GM12878 (cell line): ENCODE data around the gene DPH7. TPM values are rescaled to one million over a fixed set of nuclear protein-coding genes. Genes with fewer than 3 reads are reported as not detected.

Source experiments
- ATAC-seq: fragments of 200-7000 bp; cut with Tn5 transposase; 3 replicates; pipeline ENCODE4 v1.9.1; 2020; ENCODE audit warnings: mild to moderate bottlenecking, moderate library complexity
- BruUV-seq: library from RNA; stranded (reverse); fragments of 400-500 nt; replicated peaks from 2 replicates; lab custom pipeline; 2021; lab: Mats Ljungman, UMichigan
- CTCF ChIA-PET: fragments of 300-600 bp; sonication (Branson Sonifier 250); formaldehyde crosslinking; extraction: SDS; loops from one replicate; lab custom pipeline; 2021; ENCODE audit warnings: inconsistent platforms; lab: Yijun Ruan, JAX
- POLR2A ChIA-PET: fragments of 350-600 bp; formaldehyde crosslinking; extraction: SDS; loops from one replicate; lab custom pipeline; 2021; ENCODE audit warnings: inconsistent platforms; lab: Charles Lee
- RAD21 ChIA-PET: fragments of 300-600 bp; sonication (Branson Sonifier 250); formaldehyde crosslinking; loops from one replicate; lab custom pipeline; 2023; ENCODE audit warnings: antibody characterized with exemption; ENCODE audit not compliant: unreplicated experiment; lab: Charles Lee
- SMC1A ChIA-PET: fragments of 300-600 bp; sonication (Branson Sonifier 250); formaldehyde crosslinking; loops from one replicate; lab custom pipeline; 2023; ENCODE audit not compliant: unreplicated experiment, uncharacterized antibody; lab: Charles Lee
- DNase-seq: peaks from one replicate; pipeline ENCODE4 v3.0.0-alpha.2; 2011; ENCODE audit warnings: low read depth, low spot score
- FAIRE-seq: peaks from 3 replicates; lab custom pipeline; 2011; peaks lifted over from hg19 to GRCh38; lab: Jason Lieb, UNC
- H2AFZ ChIP-seq: 2 replicates; pipeline ENCODE4 v1.6.0; 2011; ENCODE audit warnings: low read depth, low read length, control low read depth; ENCODE audit not compliant: control insufficient read depth
- H3K27ac ChIP-seq: 2 replicates; pipeline ENCODE4 v1.5.1; 2011; ENCODE audit warnings: control low read depth; ENCODE audit not compliant: control insufficient read depth, insufficient read depth
- H3K27me3 ChIP-seq, 2 experiments: replicated peaks in 1 of 2; 2 replicates each; pipeline versions ENCODE4 v1.6.0 to v1.6.1; 2011; ENCODE audit warnings: low read length in 1 of 2; ENCODE audit not compliant: control insufficient read depth in 2 of 2, insufficient read depth in 2 of 2
- H3K36me3 ChIP-seq, 2 experiments: 2 replicates each; pipeline ENCODE4 v1.5.1; 2011; ENCODE audit warnings: low read length in 1 of 2; ENCODE audit not compliant: control insufficient read depth in 2 of 2, insufficient read depth in 2 of 2
- H3K4me1 ChIP-seq: 2 replicates; pipeline ENCODE4 v1.6.1; 2011; ENCODE audit warnings: mild to moderate bottlenecking, low read length, moderate library complexity, mixed read lengths; ENCODE audit not compliant: control insufficient read depth, insufficient read depth
- H3K4me2 ChIP-seq: 2 replicates; pipeline ENCODE4 v1.6.0; 2011; ENCODE audit warnings: control low read depth; ENCODE audit not compliant: control insufficient read depth, insufficient read depth
- H3K4me3 ChIP-seq: fragments of 200-600 bp; sonication (generic); 2 replicates; pipeline ENCODE4 v1.5.1; 2016
- H3K79me2 ChIP-seq: 2 replicates; pipeline ENCODE4 v1.6.0; 2011; ENCODE audit warnings: low read length; ENCODE audit not compliant: control insufficient read depth, insufficient read depth
- H3K9ac ChIP-seq: 2 replicates; pipeline ENCODE4 v1.8.0; 2011; ENCODE audit warnings: low read length, control low read depth, mixed read lengths; ENCODE audit not compliant: control insufficient read depth, insufficient read depth
- H3K9me3 ChIP-seq: replicated peaks from 3 replicates; pipeline ENCODE4 v1.5.1; 2011; ENCODE audit warnings: mild to moderate bottlenecking, low read length; ENCODE audit not compliant: control insufficient read depth, insufficient read depth
- H4K20me1 ChIP-seq: 2 replicates; pipeline ENCODE4 v1.6.0; 2011; ENCODE audit not compliant: control insufficient read depth, insufficient read depth
- ASH2L ChIP-seq: fragments of 300-600, 200-600 bp; sonication (generic); IDR thresholded peaks from 2 replicates; pipeline ENCODE4 v1.6.1; 2017; ENCODE audit warnings: low read depth, mild to moderate bottlenecking, borderline replicate concordance
- CBX5 ChIP-seq: sonication (generic); IDR thresholded peaks from 2 replicates; pipeline ENCODE4 v1.6.1; 2016; ENCODE audit warnings: low read depth, moderate library complexity, mild to moderate bottlenecking, inconsistent platforms
- GATAD2B ChIP-seq: fragments of 450-650 bp; conservative IDR thresholded peaks from 2 replicates; pipeline ENCODE4 v1.6.1; 2017; ENCODE audit warnings: low read depth, mild to moderate bottlenecking, moderate library complexity
- NFYB ChIP-seq: IDR thresholded peaks from 2 replicates; pipeline ENCODE4 v1.6.1; 2011; ENCODE audit warnings: low read depth, mild to moderate bottlenecking, low read length, improper control_type of control experiment, moderate library complexity; ENCODE audit not compliant: insufficient read depth
- RBBP5 ChIP-seq: fragments of 200-600 bp; sonication (generic); conservative IDR thresholded peaks from 2 replicates; pipeline ENCODE4 v1.6.1; 2016
- ZNF207 ChIP-seq: fragments of 450-650 bp; IDR thresholded peaks from 2 replicates; pipeline ENCODE4 v1.6.1; 2014; ENCODE audit warnings: antibody characterized with exemption, mild to moderate bottlenecking, borderline replicate concordance
- WGBS: methylation state at CpG from one replicate; pipeline ENCODE4 v1.1.6; 2016; ENCODE audit warnings: low lambda C conversion rate; ENCODE audit not compliant: insufficient replicate concordance, insufficient coverage; ENCODE audit errors: missing lambda C conversion rate; 5-methylcytosine and 5-hydroxymethylcytosine counted together
- in situ Hi-C: fragments of 300-500 bp; cut with MboI; formaldehyde crosslinking; loops from 9 replicates; pipeline ENCODE4 v1.14.3; 2018; ENCODE audit warnings: mixed read lengths
- intact Hi-C: fragments of 100-400 bp; cut with micrococcal nuclease; formaldehyde crosslinking; loops from one replicate; pipeline ENCODE4 v1.14.2; 2022; ENCODE audit not compliant: unreplicated experiment
- polyA plus RNA-seq, 11 experiments: library from polyadenylated mRNA; depleted of rRNA in 4 of 11; unstranded in 6 of 11; stranded (reverse) in 5 of 11; fragments of >200 nt; fragmentation: Nextera tagmentation in 4 of 11; fragmentation: Illumina TruSeq in 1 of 11; extraction: Ambion mirVana in 4 of 11; extraction: Trizol in 1 of 11; gene quantifications; 1 replicate in 1 of 11; 2 replicates in 10 of 11; pipeline versions ENCODE4 v1.2.1 to v1.2.3, GENCODE V29; 2011 to 2016; ENCODE audit warnings: inconsistent platforms in 2 of 11, missing spikeins in 2 of 11, low read depth in 1 of 11
- total RNA-seq, 4 experiments: library from RNA; depleted of rRNA in 3 of 4; stranded (reverse); fragments of >200 nt in 3 of 4; fragmentation: Illumina TruSeq in 1 of 4; extraction: Trizol in 1 of 4; gene quantifications; 2 replicates each; pipeline versions ENCODE4 v1.2.1 to v1.2.3, GENCODE V29; 2013 to 2021
- TF ChIP-seq, protein P1 (sequence below): fragments of 450-650 bp; formaldehyde crosslinking; IDR thresholded peaks from 2 replicates; pipeline ENCODE4 v1.4.0; 2022; ENCODE audit warnings: mild to moderate bottlenecking, moderate library complexity
- TF ChIP-seq, protein P2 (sequence below): IDR thresholded peaks from 2 replicates; pipeline ENCODE4 v1.6.1; 2011; ENCODE audit warnings: borderline replicate concordance, low read depth, mild to moderate bottlenecking, moderate library complexity, low read length; ENCODE audit not compliant: insufficient read depth, poor library complexity, severe bottlenecking

Gene DPH7
- total and polyA plus RNA-seq, 10 of the 15 experiments (the other 5 are each of a cell fraction or from before 2014, with no cell fraction given): 8.7 to 40.0 (median 28.1) TPM

DNA sequence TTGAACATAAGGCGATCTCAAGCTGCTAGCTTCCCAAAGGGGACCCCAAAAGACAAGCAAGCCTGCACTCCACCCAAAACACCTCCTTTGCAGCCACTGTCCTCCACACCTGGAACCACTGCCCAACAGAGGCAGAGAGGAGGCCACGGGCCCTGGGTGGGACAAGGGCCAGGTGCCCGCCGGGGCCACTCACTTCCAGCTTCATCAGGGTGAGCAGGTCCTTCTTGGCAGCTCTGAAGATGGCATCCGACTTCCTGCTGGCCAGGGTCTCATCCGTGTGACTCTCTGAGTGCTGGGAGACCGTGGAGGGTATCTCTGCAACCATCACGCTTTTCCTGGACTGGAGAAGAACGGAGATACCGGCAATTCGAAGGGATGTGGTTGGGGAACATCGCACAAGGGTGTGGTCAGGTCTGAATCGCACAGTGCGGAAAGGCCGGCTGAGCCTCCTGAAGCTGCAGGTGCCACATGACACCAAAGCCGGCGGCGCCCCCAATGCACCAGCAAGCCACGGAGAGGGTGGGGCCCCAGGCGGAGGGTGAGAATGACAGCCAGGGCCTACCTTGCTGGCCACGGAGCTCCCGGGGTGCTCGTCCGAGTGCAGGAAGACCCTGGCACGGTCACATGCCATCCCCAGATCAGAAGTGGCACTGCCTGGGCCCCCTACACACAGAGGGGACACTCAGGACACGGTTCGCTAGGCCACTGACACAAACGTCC is 73.1 kb downstream of the DPH7 start:
- ChIA-PET POLR2A (interaction anchor here (0.6 to 0.7 kb wide), 3 partner anchors 91 to 1346 kb away, joined by 4 to 9 read pairs (median 5); no protein-coding TSS in a partner anchor), CTCF (no interaction called here), SMC1A (no interaction called here), RAD21 (no interaction called here)
- no peaks in the 10 kb centered on the region for H3K4me1 ChIP-seq
- TF ChIP-seq RBBP5: no peak
- TF ChIP-seq, protein P1, sequence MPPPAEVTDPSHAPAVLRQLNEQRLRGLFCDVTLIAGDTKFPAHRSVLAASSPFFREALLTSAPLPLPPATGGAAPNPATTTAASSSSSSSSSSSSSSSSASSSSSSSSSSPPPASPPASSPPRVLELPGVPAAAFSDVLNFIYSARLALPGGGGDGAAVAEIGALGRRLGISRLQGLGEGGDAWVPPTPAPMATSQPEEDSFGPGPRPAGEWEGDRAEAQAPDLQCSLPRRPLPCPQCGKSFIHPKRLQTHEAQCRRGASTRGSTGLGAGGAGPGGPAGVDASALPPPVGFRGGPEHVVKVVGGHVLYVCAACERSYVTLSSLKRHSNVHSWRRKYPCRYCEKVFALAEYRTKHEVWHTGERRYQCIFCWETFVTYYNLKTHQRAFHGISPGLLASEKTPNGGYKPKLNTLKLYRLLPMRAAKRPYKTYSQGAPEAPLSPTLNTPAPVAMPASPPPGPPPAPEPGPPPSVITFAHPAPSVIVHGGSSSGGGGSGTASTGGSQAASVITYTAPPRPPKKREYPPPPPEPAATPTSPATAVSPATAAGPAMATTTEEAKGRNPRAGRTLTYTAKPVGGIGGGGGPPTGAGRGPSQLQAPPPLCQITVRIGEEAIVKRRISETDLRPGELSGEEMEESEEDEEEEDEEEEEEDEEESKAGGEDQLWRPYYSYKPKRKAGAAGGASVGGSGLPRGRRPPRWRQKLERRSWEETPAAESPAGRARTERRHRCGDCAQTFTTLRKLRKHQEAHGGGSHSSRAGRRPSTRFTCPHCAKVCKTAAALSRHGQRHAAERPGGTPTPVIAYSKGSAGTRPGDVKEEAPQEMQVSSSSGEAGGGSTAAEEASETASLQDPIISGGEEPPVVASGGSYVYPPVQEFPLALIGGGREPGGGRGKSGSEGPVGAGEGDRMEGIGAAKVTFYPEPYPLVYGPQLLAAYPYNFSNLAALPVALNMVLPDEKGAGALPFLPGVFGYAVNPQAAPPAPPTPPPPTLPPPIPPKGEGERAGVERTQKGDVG (CRISPR knock-in tag): no peak
- TF ChIP-seq, protein P2, sequence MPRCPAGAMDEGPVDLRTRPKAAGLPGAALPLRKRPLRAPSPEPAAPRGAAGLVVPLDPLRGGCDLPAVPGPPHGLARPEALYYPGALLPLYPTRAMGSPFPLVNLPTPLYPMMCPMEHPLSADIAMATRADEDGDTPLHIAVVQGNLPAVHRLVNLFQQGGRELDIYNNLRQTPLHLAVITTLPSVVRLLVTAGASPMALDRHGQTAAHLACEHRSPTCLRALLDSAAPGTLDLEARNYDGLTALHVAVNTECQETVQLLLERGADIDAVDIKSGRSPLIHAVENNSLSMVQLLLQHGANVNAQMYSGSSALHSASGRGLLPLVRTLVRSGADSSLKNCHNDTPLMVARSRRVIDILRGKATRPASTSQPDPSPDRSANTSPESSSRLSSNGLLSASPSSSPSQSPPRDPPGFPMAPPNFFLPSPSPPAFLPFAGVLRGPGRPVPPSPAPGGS: no peak
- no peak for TF ChIP-seq GATAD2B
- TF ChIP-seq CBX5: no peak
- no peak for TF ChIP-seq NFYB
- TF ChIP-seq ZNF207: no peak
- TF ChIP-seq ASH2L: no peak
- H3K4me2 ChIP-seq: no peak overlapping the region
- H3K79me2 ChIP-seq: no peaks in the 10 kb centered on the region
- H3K9me3 ChIP-seq: no peaks in the 10 kb centered on the region; the same call in 2 of the 3 replicates
- intact Hi-C loops: no loop called here
- no TSS peak for BruUV-seq
- no peak overlapping the region for H3K9ac ChIP-seq
- no peaks in the 10 kb centered on the region for H3K36me3 ChIP-seq
- ATAC-seq (no peak), DNase-seq (no peak), FAIRE-seq (no peak)
- H4K20me1 ChIP-seq: no peaks in the 10 kb centered on the region
- H2AFZ ChIP-seq: no peak overlapping the region
- H3K4me3 ChIP-seq: no peak overlapping the region
- H3K27ac ChIP-seq: no peak overlapping the region
- no peaks in the 10 kb centered on the region; a peak in 1 of 4 replicates for H3K27me3 ChIP-seq
- 69% methylated on average over 28 of the region's 28 CpGs for WGBS
- in situ Hi-C loops: no loop called here

Other genes starting within 250 kb of the DPH7 start
Only the 7 nearest of the 9 such genes appear.
- gene ENTPD8, start 137.6 kb downstream of the DPH7 start, total RNA-seq (2014; rRNA removed): not detected in 2 replicates
- not detected in 2 replicates for gene ENTPD8, start 137.6 kb downstream of the DPH7 start, total RNA-seq (2014; rRNA removed; fragmentation: Illumina TruSeq; extraction: Trizol)
- not detected in 2 replicates for gene ENTPD8, start 137.6 kb downstream of the DPH7 start, total RNA-seq (2021)
- gene ENTPD8, start 137.6 kb downstream of the DPH7 start, polyA plus RNA-seq (2011; rRNA removed): not detected in 2 replicates
- gene ENTPD8, start 137.6 kb downstream of the DPH7 start, polyA plus RNA-seq (2014; fragmentation: Illumina TruSeq; extraction: Trizol): not detected in 2 replicates
- not detected for gene ENTPD8, start 137.6 kb downstream of the DPH7 start, polyA plus RNA-seq (2014; fragmentation: Nextera tagmentation; extraction: Ambion mirVana)
- gene ENTPD8, start 137.6 kb downstream of the DPH7 start, polyA plus RNA-seq (2014; rRNA removed): not detected in 2 replicates
- not detected for gene ENTPD8, start 137.6 kb downstream of the DPH7 start, polyA plus RNA-seq (2016; fragmentation: Nextera tagmentation; extraction: Ambion mirVana)
- 18.8 and 23.1 TPM in 2 replicates for gene NSMF, start 119.6 kb downstream of the DPH7 start, total RNA-seq (2014; rRNA removed)
- 12.1 and 14.1 TPM in 2 replicates for gene NSMF, start 119.6 kb downstream of the DPH7 start, total RNA-seq (2014; rRNA removed; fragmentation: Illumina TruSeq; extraction: Trizol)
- 35.1 and 37.2 TPM in 2 replicates for gene NSMF, start 119.6 kb downstream of the DPH7 start, total RNA-seq (2021)
- gene NSMF, start 119.6 kb downstream of the DPH7 start, polyA plus RNA-seq (2011; rRNA removed): 17.9 and 26.2 TPM in 2 replicates
- 12.8 and 13.3 TPM in 2 replicates for gene NSMF, start 119.6 kb downstream of the DPH7 start, polyA plus RNA-seq (2014; fragmentation: Illumina TruSeq; extraction: Trizol)
- gene NSMF, start 119.6 kb downstream of the DPH7 start, polyA plus RNA-seq (2014; fragmentation: Nextera tagmentation; extraction: Ambion mirVana): under 1 TPM; 0.13 to 0.51 TPM
- gene NSMF, start 119.6 kb downstream of the DPH7 start, polyA plus RNA-seq (2014; rRNA removed): 44.3 and 47.1 TPM in 2 replicates
- 1 to 10 TPM; 1.4 to 8.9 TPM for gene NSMF, start 119.6 kb downstream of the DPH7 start, polyA plus RNA-seq (2016; fragmentation: Nextera tagmentation; extraction: Ambion mirVana)
- gene PNPLA7, start 28.5 kb downstream of the DPH7 start, total RNA-seq (2014; rRNA removed): 0.22 and 0.85 TPM in 2 replicates
- 0.09 and 0.14 TPM in 2 replicates for gene PNPLA7, start 28.5 kb downstream of the DPH7 start, total RNA-seq (2014; rRNA removed; fragmentation: Illumina TruSeq; extraction: Trizol)
- gene PNPLA7, start 28.5 kb downstream of the DPH7 start, total RNA-seq (2021): 0.43 and 0.85 TPM in 2 replicates
- 0.07 and 0.19 TPM in 2 replicates for gene PNPLA7, start 28.5 kb downstream of the DPH7 start, polyA plus RNA-seq (2011; rRNA removed)
- 0.32 and 0.41 TPM in 2 replicates for gene PNPLA7, start 28.5 kb downstream of the DPH7 start, polyA plus RNA-seq (2014; fragmentation: Illumina TruSeq; extraction: Trizol)
- gene PNPLA7, start 28.5 kb downstream of the DPH7 start, polyA plus RNA-seq (2014; fragmentation: Nextera tagmentation; extraction: Ambion mirVana): under 1 TPM in 1 of 2 experiments, not detected in 1; 0.04 TPM
- gene PNPLA7, start 28.5 kb downstream of the DPH7 start, polyA plus RNA-seq (2014; rRNA removed): 0.32 and 1.0 TPM in 2 replicates
- under 1 TPM; 0.11 to 0.13 TPM for gene PNPLA7, start 28.5 kb downstream of the DPH7 start, polyA plus RNA-seq (2016; fragmentation: Nextera tagmentation; extraction: Ambion mirVana)
- 73.3 and 79.9 TPM in 2 replicates for gene MRPL41, start 27.0 kb downstream of the DPH7 start, total RNA-seq (2014; rRNA removed)
- gene MRPL41, start 27.0 kb downstream of the DPH7 start, total RNA-seq (2014; rRNA removed; fragmentation: Illumina TruSeq; extraction: Trizol): 11.2 and 13.2 TPM in 2 replicates
- 64.5 and 67.0 TPM in 2 replicates for gene MRPL41, start 27.0 kb downstream of the DPH7 start, total RNA-seq (2021)
- gene MRPL41, start 27.0 kb downstream of the DPH7 start, polyA plus RNA-seq (2011; rRNA removed): 5.8 and 12.4 TPM in 2 replicates
- gene MRPL41, start 27.0 kb downstream of the DPH7 start, polyA plus RNA-seq (2014; fragmentation: Illumina TruSeq; extraction: Trizol): 0.14 and 3.5 TPM in 2 replicates
- 1 to 10 TPM; 1.3 to 3.3 TPM for gene MRPL41, start 27.0 kb downstream of the DPH7 start, polyA plus RNA-seq (2014; fragmentation: Nextera tagmentation; extraction: Ambion mirVana)
- 77.5 and 102 TPM in 2 replicates for gene MRPL41, start 27.0 kb downstream of the DPH7 start, polyA plus RNA-seq (2014; rRNA removed)
- 100 to 1,000 TPM; 113 to 116 TPM for gene MRPL41, start 27.0 kb downstream of the DPH7 start, polyA plus RNA-seq (2016; fragmentation: Nextera tagmentation; extraction: Ambion mirVana)
- 38.6 and 43.8 TPM in 2 replicates for gene ZMYND19, start 11.6 kb upstream of the DPH7 start, total RNA-seq (2014; rRNA removed)
- gene ZMYND19, start 11.6 kb upstream of the DPH7 start, total RNA-seq (2014; rRNA removed; fragmentation: Illumina TruSeq; extraction: Trizol): 22.6 and 25.7 TPM in 2 replicates
- gene ZMYND19, start 11.6 kb upstream of the DPH7 start, total RNA-seq (2021): 50.6 and 54.8 TPM in 2 replicates
- gene ZMYND19, start 11.6 kb upstream of the DPH7 start, polyA plus RNA-seq (2011; rRNA removed): 15.6 and 20.4 TPM in 2 replicates
- gene ZMYND19, start 11.6 kb upstream of the DPH7 start, polyA plus RNA-seq (2014; fragmentation: Illumina TruSeq; extraction: Trizol): 6.2 and 19.7 TPM in 2 replicates
- 1 to 10 TPM in 1 of 2 experiments, under 1 TPM in 1; 0.84 to 2.6 TPM for gene ZMYND19, start 11.6 kb upstream of the DPH7 start, polyA plus RNA-seq (2014; fragmentation: Nextera tagmentation; extraction: Ambion mirVana)
- gene ZMYND19, start 11.6 kb upstream of the DPH7 start, polyA plus RNA-seq (2014; rRNA removed): 51.2 and 53.0 TPM in 2 replicates
- 1 to 10 TPM; 3.2 to 7.1 TPM for gene ZMYND19, start 11.6 kb upstream of the DPH7 start, polyA plus RNA-seq (2016; fragmentation: Nextera tagmentation; extraction: Ambion mirVana)
- gene ARRDC1, start 26.8 kb upstream of the DPH7 start, total RNA-seq (2014; rRNA removed): 24.6 and 25.2 TPM in 2 replicates
- 5.8 and 6.2 TPM in 2 replicates for gene ARRDC1, start 26.8 kb upstream of the DPH7 start, total RNA-seq (2014; rRNA removed; fragmentation: Illumina TruSeq; extraction: Trizol)
- gene ARRDC1, start 26.8 kb upstream of the DPH7 start, total RNA-seq (2021): 21.0 and 23.1 TPM in 2 replicates
- gene ARRDC1, start 26.8 kb upstream of the DPH7 start, polyA plus RNA-seq (2011; rRNA removed): 10.2 and 21.8 TPM in 2 replicates
- gene ARRDC1, start 26.8 kb upstream of the DPH7 start, polyA plus RNA-seq (2014; fragmentation: Illumina TruSeq; extraction: Trizol): 1.4 and 9.3 TPM in 2 replicates
- under 1 TPM; 0.23 to 0.97 TPM for gene ARRDC1, start 26.8 kb upstream of the DPH7 start, polyA plus RNA-seq (2014; fragmentation: Nextera tagmentation; extraction: Ambion mirVana)
- 30.3 and 34.4 TPM in 2 replicates for gene ARRDC1, start 26.8 kb upstream of the DPH7 start, polyA plus RNA-seq (2014; rRNA removed)
- gene ARRDC1, start 26.8 kb upstream of the DPH7 start, polyA plus RNA-seq (2016; fragmentation: Nextera tagmentation; extraction: Ambion mirVana): 10 to 100 TPM; 20.8 to 23.0 TPM
- gene EHMT1, start 40.1 kb upstream of the DPH7 start, total RNA-seq (2014; rRNA removed): 85.3 and 88.4 TPM in 2 replicates
- gene EHMT1, start 40.1 kb upstream of the DPH7 start, total RNA-seq (2014; rRNA removed; fragmentation: Illumina TruSeq; extraction: Trizol): 38.1 and 44.4 TPM in 2 replicates
- 97.3 and 100 TPM in 2 replicates for gene EHMT1, start 40.1 kb upstream of the DPH7 start, total RNA-seq (2021)
- gene EHMT1, start 40.1 kb upstream of the DPH7 start, polyA plus RNA-seq (2011; rRNA removed): 28.6 and 42.2 TPM in 2 replicates
- 25.6 and 37.5 TPM in 2 replicates for gene EHMT1, start 40.1 kb upstream of the DPH7 start, polyA plus RNA-seq (2014; fragmentation: Illumina TruSeq; extraction: Trizol)
- 1 to 10 TPM; 2.9 to 4.6 TPM for gene EHMT1, start 40.1 kb upstream of the DPH7 start, polyA plus RNA-seq (2014; fragmentation: Nextera tagmentation; extraction: Ambion mirVana)
- 64.6 and 79.3 TPM in 2 replicates for gene EHMT1, start 40.1 kb upstream of the DPH7 start, polyA plus RNA-seq (2014; rRNA removed)
- gene EHMT1, start 40.1 kb upstream of the DPH7 start, polyA plus RNA-seq (2016; fragmentation: Nextera tagmentation; extraction: Ambion mirVana): 10 to 100 TPM; 51.9 to 56.0 TPM